Stimulated activated CD8-positive, alpha-beta memory T cell treated with anti-CD3 and anti-CD28 coated beads, Interleukin-15, amount 100 ng/mL, for 1 hour (primary cell): ENCODE measurements around the gene CSMD2.
A peak's percentile ranks its signal among the peaks of the same experiment; 100 is the strongest.

ENCODE experiments used
- DNase-seq: peaks from one replicate; pipeline ENCODE4 v3.0.0-alpha.2; 2020; ENCODE audit warnings: low read depth

CSMD2 gene

GRCh38 chr1:33488624-33489023 lies 676.4 kb downstream of the CSMD2 start:
- no peak for DNase-seq

GRCh38 chr1:33482412-33482811 lies 682.6 kb downstream of the CSMD2 start:
- DNase-seq, result no peak

- DNase-seq, result no peak
Measured at GRCh38 chr1:33477451-33477850, 687.6 kb downstream of the CSMD2 start.

GRCh38 chr1:33473900-33474299 lies 691.1 kb downstream of the CSMD2 start:
- DNase-seq, result no peak

GRCh38 chr1:33472269-33472980 lies 692.6 kb downstream of the CSMD2 start, which contains the start of gene ZSCAN20:
Gene ZSCAN20, plus strand, starts transcription at chr1:33472645. Its CDS starts 6,644 bp downstream, at chr1:33479289.
- peak; percentile 65 for DNase-seq

- DNase-seq, result no peak
Measured at GRCh38 chr1:33471416-33471815, 693.6 kb downstream of the CSMD2 start.

GRCh38 chr1:33470495-33471012 lies 694.5 kb downstream of the CSMD2 start:
- peak; percentile 26 for DNase-seq

GRCh38 chr1:33469691-33470090 lies 695.3 kb downstream of the CSMD2 start:
- DNase-seq, result no peak

GRCh38 chr1:33468967-33469366 lies 696.1 kb downstream of the CSMD2 start:
- DNase-seq, result no peak

GRCh38 chr1:33468531-33468930 lies 696.5 kb downstream of the CSMD2 start:
- no peak for DNase-seq

GRCh38 chr1:33468011-33468410 lies 697.0 kb downstream of the CSMD2 start:
- no peak for DNase-seq

GRCh38 chr1:33466159-33466558 lies 698.9 kb downstream of the CSMD2 start:
- DNase-seq, result no peak

- DNase-seq, result no peak
Measured at GRCh38 chr1:33465316-33465715, 699.7 kb downstream of the CSMD2 start.

GRCh38 chr1:33464552-33464951 lies 700.5 kb downstream of the CSMD2 start:
- DNase-seq, result no peak
